Bronchial epithelial cell (primary cell): Measurements from ENCODE around the gene VAV1. TPM values are rescaled to one million over a fixed set of nuclear protein-coding genes. Genes with fewer than 3 reads are reported as not detected.
A peak's percentile ranks its signal among the peaks of the same experiment; 100 is the strongest.
"Not testable (repeated sequence)": the region's sequence is repeated elsewhere in the genome, so short reads cannot be mapped to it uniquely, and the experiment has no call there.

ENCODE experiments used
- DNase-seq: peaks from one replicate; pipeline ENCODE4 v3.0.0-alpha.2; 2010; ENCODE audit warnings: low read depth
- FAIRE-seq: peaks from 2 replicates; lab custom pipeline; 2011; peaks lifted over from hg19 to GRCh38; lab: Jason Lieb, UNC
- H3K27me3 ChIP-seq: 2 replicates; pipeline ENCODE4 v1.5.1; 2011; ENCODE audit warnings: low read length; ENCODE audit not compliant: control insufficient read depth, insufficient read depth
- H3K36me3 ChIP-seq: 2 replicates; pipeline ENCODE4 v1.5.1; 2011; ENCODE audit warnings: low read length; ENCODE audit not compliant: control insufficient read depth, insufficient read depth
- H3K4me3 ChIP-seq: 2 replicates; pipeline ENCODE4 v1.5.1; 2011; ENCODE audit warnings: mild to moderate bottlenecking, low read depth, low read length, control low read depth
- CTCF ChIP-seq: IDR thresholded peaks from 2 replicates; pipeline ENCODE4 v1.5.1; 2011; ENCODE audit warnings: mild to moderate bottlenecking, moderate library complexity, low read length, control low read depth, inconsistent platforms; ENCODE audit not compliant: insufficient read depth, severe bottlenecking
- total RNA-seq: library from RNA; depleted of rRNA; stranded (reverse); fragments of >200 nt; gene quantifications from 2 replicates; pipeline ENCODE4 v1.2.1, GENCODE V29; 2014

Gene VAV1
- total RNA-seq, 1 donor from 2014 or later = 0.53 TPM

- FAIRE-seq (no peak), DNase-seq (peak; percentile 59)
These were observed 6.0 kb upstream of the VAV1 start for GRCh38 chr19:6766357-6767080.

GRCh38 chr19:6767081-6767356, 5.5 kb upstream of the VAV1 start:
- Histone ChIP-seq H3K36me3 (peaks cover 5% of the 10 kb centered on the region), H3K4me3 (peak overlapping the region; percentile 74), H3K27me3 (no peaks in the 10 kb centered on the region)
- DNase-seq (peak; percentile 66), FAIRE-seq (no peak)
- no peak for TF ChIP-seq CTCF

More at GRCh38 chr19:6766357-6767080, 6.0 kb upstream of the VAV1 start:
- Histone ChIP-seq H3K27me3 (no peaks in the 10 kb centered on the region), H3K36me3 (peaks cover 5% of the 10 kb centered on the region), H3K4me3 (peak overlapping the region; percentile 74)
- peak; percentile 9 for TF ChIP-seq CTCF

DNA sequence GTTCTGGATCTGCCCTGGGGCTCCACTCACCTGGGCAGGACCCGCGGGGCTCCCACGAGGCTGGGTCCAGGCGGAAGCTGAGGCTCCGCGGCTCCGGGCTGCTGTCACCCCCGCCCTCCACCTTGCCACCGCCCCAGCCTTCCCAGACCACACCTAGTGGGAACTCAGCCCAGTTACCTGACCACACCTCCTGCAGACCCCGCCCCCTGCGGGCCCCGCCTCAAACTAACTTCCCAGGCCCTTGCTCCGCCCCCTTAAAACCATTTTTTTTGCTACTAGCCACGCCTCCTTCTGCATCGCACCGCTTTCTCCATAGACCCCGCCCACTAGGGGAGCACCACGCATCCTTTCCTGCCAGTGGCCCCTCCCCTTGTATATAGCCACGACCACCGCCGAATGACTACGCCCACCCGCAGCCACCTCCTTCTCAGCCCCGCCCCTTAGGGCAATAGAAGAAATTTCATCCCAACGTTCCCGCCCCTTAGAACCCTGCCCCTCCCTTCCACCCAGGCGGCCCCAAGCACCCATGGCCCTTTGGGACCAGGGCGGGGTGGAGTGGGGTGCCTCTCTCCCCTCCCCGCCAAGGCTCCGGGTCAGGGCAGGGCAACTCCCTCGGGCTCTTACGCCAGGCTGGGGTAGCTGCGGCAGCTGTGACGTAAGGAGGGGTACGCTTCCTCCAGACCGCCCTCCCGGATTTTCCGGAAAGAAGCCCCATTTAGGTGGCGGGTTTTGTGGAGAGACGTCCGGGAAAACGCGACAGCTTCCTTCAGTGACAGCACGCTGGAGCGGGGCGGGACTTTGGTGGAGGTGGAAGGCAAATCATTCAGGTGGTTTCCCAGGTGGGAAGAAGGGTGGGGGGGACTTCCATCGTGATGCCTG, 4.9 kb upstream of the VAV1 start, which contains the start of gene SH2D3A:
Gene SH2D3A (minus strand): TSS at position 79 of the 879 bp plus-strand sequence. CDS start 3,687 bp downstream, outside the sequence.
- H3K27me3 ChIP-seq = no peaks in the 10 kb centered on the region
- FAIRE-seq = no peak
- no peak for TF ChIP-seq CTCF
- peaks cover 5% of the 10 kb centered on the region for H3K36me3 ChIP-seq
- DNase-seq = peak; percentile 90
- H3K4me3 ChIP-seq = peak within 1 kb of the TSS; percentile 74

GRCh38 chr19:6768236-6768785, 4.2 kb upstream of the VAV1 start:
- FAIRE-seq = no peak
- Histone ChIP-seq H3K4me3 (peak overlapping the region; percentile 74), H3K36me3 (peaks cover 4% of the 10 kb centered on the region), H3K27me3 (no peaks in the 10 kb centered on the region)
- DNase-seq = no peak
- TF ChIP-seq CTCF = no peak

GRCh38 chr19:6769006-6769619, 3.4 kb upstream of the VAV1 start:
- H3K4me3 ChIP-seq = no peak overlapping the region
- DNase-seq (no peak), FAIRE-seq (no peak)
- H3K27me3 ChIP-seq = no peaks in the 10 kb centered on the region
- no peaks in the 10 kb centered on the region for H3K36me3 ChIP-seq
- TF ChIP-seq CTCF = peak; percentile 23

DNA sequence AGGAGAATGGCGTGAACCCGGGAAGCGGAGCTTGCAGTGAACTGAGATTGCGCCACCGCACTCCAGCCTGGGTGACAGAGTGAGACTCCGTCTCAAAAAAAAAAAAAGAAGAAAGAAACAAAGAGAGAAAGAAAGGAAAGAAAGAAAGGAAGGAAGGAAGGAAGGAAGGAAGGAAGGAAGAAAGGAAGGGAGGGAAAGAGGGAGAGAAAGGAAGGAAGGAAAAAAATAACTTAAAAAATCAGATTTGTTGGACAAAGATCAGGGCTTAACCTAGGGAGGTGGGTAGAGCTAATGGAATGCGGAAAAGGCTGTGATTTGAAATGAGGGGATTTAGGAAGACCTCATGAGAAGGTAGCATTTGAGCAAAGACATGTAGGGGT, 870 bp upstream of the VAV1 start:
- DNase-seq, FAIRE-seq, H3K36me3 ChIP-seq, H3K27me3 ChIP-seq, H3K4me3 ChIP-seq: not testable (repeated sequence)
